T-cell (primary cell): Measurements from ENCODE around the gene TMEM243. TPM values are rescaled to one million over a fixed set of nuclear protein-coding genes. Genes with fewer than 3 reads are reported as not detected.
"Not testable (repeated sequence)": the region's sequence is repeated elsewhere in the genome, so short reads cannot be mapped to it uniquely, and the experiment has no call there.

Experiments used
- ATAC-seq, 4 experiments: fragments of 200-7000 bp in 3 of 4; fragments of 150-1000 bp in 1 of 4; cut with Tn5 transposase; replicated peaks in 1 of 4; 1 replicate in 3 of 4; 2 replicates in 1 of 4; pipeline ENCODE4 v1.10.0; 2021; ENCODE audit warnings: moderate library complexity in 3 of 4, mild to moderate bottlenecking in 2 of 4, moderate number of reproducible peaks in 1 of 4
- CTCF ChIA-PET, 2 donors: fragments of 300-600 bp; sonication (Branson Sonifier 250); formaldehyde crosslinking; loops; one replicate each; lab custom pipeline; 2022; ENCODE audit warnings: antibody characterized with exemption in 2 of 2; lab: Charles Lee
- POLR2A ChIA-PET, 2 donors: fragments of 300-600 bp; sonication (Branson Sonifier 250); formaldehyde crosslinking; loops; one replicate each; lab custom pipeline; 2022; ENCODE audit warnings: antibody characterized with exemption in 2 of 2; lab: Charles Lee
- DNase-seq, 35 experiments: peaks; one replicate each; pipeline versions ENCODE4 v3.0.0 to v3.0.0-alpha.2; 2013 to 2023
- H3K27ac ChIP-seq: one replicate; pipeline ENCODE4 v1.5.1; 2013; ENCODE audit warnings: low read length
- H3K27me3 ChIP-seq, 2 experiments: replicated peaks in 1 of 2; 1 replicate in 1 of 2; 2 replicates in 1 of 2; pipeline versions ENCODE4 v1.6.1 to v1.7.0; 2013; ENCODE audit warnings: low read length in 1 of 2, mixed read lengths in 1 of 2; ENCODE audit not compliant: control insufficient read depth in 2 of 2, insufficient read depth in 2 of 2; ENCODE audit errors: extremely low read depth in 1 of 2
- H3K36me3 ChIP-seq, 2 donors: 1 replicate in 1 of 2; 2 replicates in 1 of 2; pipeline versions ENCODE4 v1.6.1 to v1.7.0; 2013; ENCODE audit warnings: low read length in 1 of 2; ENCODE audit not compliant: control insufficient read depth in 2 of 2, insufficient read depth in 1 of 2; ENCODE audit errors: extremely low read depth in 1 of 2
- H3K4me1 ChIP-seq, 2 experiments: 1 replicate in 1 of 2; 2 replicates in 1 of 2; pipeline versions ENCODE4 v1.6.1 to v1.7.0; 2013; ENCODE audit warnings: low read length in 2 of 2, mixed read lengths in 1 of 2; ENCODE audit not compliant: insufficient read depth in 2 of 2, control insufficient read depth in 1 of 2; ENCODE audit errors: extremely low read depth in 1 of 2
- H3K4me3 ChIP-seq, 2 donors: 1 replicate in 1 of 2; 2 replicates in 1 of 2; pipeline versions ENCODE4 v1.5.1 to v1.7.0; 2013; ENCODE audit warnings: mild to moderate bottlenecking in 2 of 2, low read length in 1 of 2, moderate library complexity in 1 of 2; ENCODE audit not compliant: control insufficient read depth in 1 of 2; ENCODE audit errors: extremely low read depth in 1 of 2
- H3K9me3 ChIP-seq: 2 replicates; pipeline ENCODE4 v1.7.0; 2013
- H3K27ac Mint-ChIP-seq, 2 donors: one replicate each; pipeline ENCODE4 v1.8.0; 2020 to 2021; ENCODE audit warnings: mild to moderate bottlenecking in 2 of 2, mixed read lengths in 2 of 2
- H3K27me3 Mint-ChIP-seq, 2 donors: one replicate each; pipeline ENCODE4 v1.8.0; 2021 to 2022; ENCODE audit warnings: mixed read lengths in 2 of 2
- H3K36me3 Mint-ChIP-seq: one replicate; pipeline ENCODE4 v1.8.0; 2021; ENCODE audit warnings: mixed read lengths
- H3K4me1 Mint-ChIP-seq, 3 donors: one replicate each; pipeline ENCODE4 v1.8.0; 2020 to 2022; ENCODE audit warnings: mixed read lengths in 3 of 3, mild to moderate bottlenecking in 1 of 3
- H3K4me3 Mint-ChIP-seq, 3 donors: one replicate each; pipeline ENCODE4 v1.8.0; 2020 to 2022; ENCODE audit warnings: mild to moderate bottlenecking in 3 of 3, mixed read lengths in 3 of 3, moderate library complexity in 3 of 3
- H3K9me3 Mint-ChIP-seq, 3 donors: one replicate each; pipeline ENCODE4 v1.8.0; 2020 to 2022; ENCODE audit warnings: mixed read lengths in 3 of 3
- WGBS: methylation state at CpG from one replicate; pipeline ENCODE4 v1.1.5; 2013; ENCODE audit warnings: missing lambda C conversion rate; ENCODE audit not compliant: insufficient coverage; 5-methylcytosine and 5-hydroxymethylcytosine counted together
- total RNA-seq, 35 experiments: library from RNA in 6 of 35; stranded (reverse) in 6 of 35; fragments of 120-200 nt in 1 of 35; gene quantifications; one replicate each; pipeline versions ENCODE4 v1.2.1 to v1.2.4 and lab custom pipeline; 2013 to 2026

TMEM243 gene
- total RNA-seq, 5 donors from 2014 or later (not counting 1 experiment from before 2014, with no cell fraction given), result 95.2 to 170 (median 108) TPM

DNA sequence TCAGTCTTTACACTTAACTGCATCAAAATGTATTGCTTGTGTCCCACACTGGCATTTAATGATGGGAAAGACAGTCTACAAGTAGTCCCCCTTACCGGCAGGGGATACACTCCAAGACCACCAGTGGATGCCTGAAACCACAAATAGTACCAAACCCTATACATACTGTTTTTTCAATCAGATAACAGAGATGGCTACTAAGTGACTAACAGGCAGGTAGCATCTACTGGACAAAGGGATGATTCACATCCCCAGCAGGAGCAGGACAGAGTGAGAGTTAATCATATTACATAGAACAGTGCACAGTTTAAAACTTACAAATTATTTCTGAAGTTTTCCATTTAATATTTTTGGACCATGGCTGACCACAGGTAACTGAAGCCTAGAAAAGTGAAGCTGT lies 13.2 kb downstream of the TMEM243 start:
- peaks cover 9 to 23% (median 19%) of the 10 kb centered on the region in 3 donors for H3K9me3 Mint-ChIP-seq
- CTCF ChIA-PET, result no interaction called here
- Histone ChIP-seq H3K27me3 (no peaks in the 10 kb centered on the region), H3K4me1 (peaks cover 4 to 45% of the 10 kb centered on the region in 2 experiments), H3K36me3 (peaks cover 13 to 25% of the 10 kb centered on the region in 2 donors), H3K4me3 (no peak overlapping the region), H3K9me3 (peaks cover 6% of the 10 kb centered on the region), H3K27ac (no peak overlapping the region)
- peak overlapping the region; percentile 16 to 17 for H3K27ac Mint-ChIP-seq
- peaks cover 67% of the 10 kb centered on the region for H3K36me3 Mint-ChIP-seq
- ATAC-seq (no peak), DNase-seq (no peak)
- peaks cover 69 to 73% (median 73%) of the 10 kb centered on the region in 3 donors for H3K4me1 Mint-ChIP-seq
- no CpG with 5 or more reads among the region's 1 CpG for WGBS
- H3K4me3 Mint-ChIP-seq, result no peak overlapping the region
- POLR2A ChIA-PET, result no interaction called here
- H3K27me3 Mint-ChIP-seq, result no peaks in the 10 kb centered on the region

DNA sequence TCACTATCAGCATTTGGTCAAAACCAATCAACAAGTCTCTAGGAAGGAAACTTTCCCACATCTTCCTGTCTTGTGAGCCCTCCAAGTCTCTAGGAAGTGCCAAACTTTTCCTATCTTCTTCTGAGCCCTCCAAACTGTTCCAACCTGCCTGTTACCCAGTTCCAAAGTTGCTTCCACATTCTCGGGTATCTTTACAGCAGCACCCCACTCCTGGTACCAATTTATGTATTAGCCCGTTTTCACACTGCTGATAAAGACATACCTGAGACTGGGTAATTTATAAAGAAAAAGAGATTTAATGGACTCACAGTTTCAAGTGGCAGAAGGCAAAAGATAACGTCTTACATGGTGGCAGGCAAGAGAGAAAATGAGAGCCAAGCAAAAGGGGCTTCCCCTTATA lies 13.8 kb downstream of the TMEM243 start:
- POLR2A ChIA-PET, DNase-seq, H3K27ac ChIP-seq, CTCF ChIA-PET, H3K27me3 Mint-ChIP-seq, H3K4me3 ChIP-seq, ATAC-seq, H3K9me3 ChIP-seq, H3K27me3 ChIP-seq: not testable (repeated sequence)
- Mint-ChIP-seq H3K4me3 (peak overlapping the region in 1 of 3 donors; percentile 29), H3K36me3 (peaks cover 67% of the 10 kb centered on the region), H3K9me3 (peaks cover 9 to 23% (median 19%) of the 10 kb centered on the region in 3 donors), H3K4me1 (peaks cover 69 to 78% (median 73%) of the 10 kb centered on the region in 3 donors), H3K27ac (peak overlapping the region; percentile 27 to 48)
- Histone ChIP-seq H3K36me3 (peaks cover 13 to 20% of the 10 kb centered on the region in 2 donors), H3K4me1 (peaks cover under 1 to 41% of the 10 kb centered on the region in 2 experiments)
- WGBS, result no CpG with 5 or more reads among the region's 3 CpGs

DNA sequence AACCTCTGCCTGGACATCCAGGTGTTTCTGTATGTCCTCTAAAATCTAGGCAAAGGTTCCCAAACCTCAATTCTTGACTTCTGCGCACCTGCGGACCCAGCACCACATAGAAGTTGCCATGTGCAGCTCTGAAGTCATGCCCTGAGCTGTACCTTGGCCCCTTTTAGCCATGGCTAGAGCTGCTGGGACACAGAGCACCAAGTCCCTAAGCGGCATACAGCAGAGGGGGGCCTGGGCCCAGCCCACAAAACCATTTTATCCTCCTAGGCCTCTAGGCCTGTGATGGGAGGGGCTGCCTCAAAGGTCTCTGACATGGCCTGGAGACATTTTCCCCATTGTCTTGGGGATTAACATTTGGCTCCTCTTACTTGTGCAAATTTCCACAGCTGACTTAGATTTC lies 14.6 kb downstream of the TMEM243 start:
- Histone ChIP-seq H3K36me3 (peaks cover 13 to 20% of the 10 kb centered on the region in 2 donors), H3K4me3 (peak overlapping the region in 1 of 2 donors; percentile 17), H3K9me3 (peaks cover 6% of the 10 kb centered on the region), H3K27ac (no peak overlapping the region), H3K4me1 (peaks cover 2 to 33% of the 10 kb centered on the region in 2 experiments), H3K27me3 (no peaks in the 10 kb centered on the region)
- H3K36me3 Mint-ChIP-seq, result peaks cover 64% of the 10 kb centered on the region
- 73% methylated on average over 2 of the region's 3 CpGs for WGBS
- ChIA-PET POLR2A (no interaction called here), CTCF (no interaction called here)
- peak overlapping the region in 1 of 2 donors; percentile 11 for H3K27ac Mint-ChIP-seq
- DNase-seq, result no peak
- H3K4me1 Mint-ChIP-seq, result peaks cover 69 to 80% (median 73%) of the 10 kb centered on the region in 3 donors
- peak overlapping the region in 1 of 3 donors; percentile 29 for H3K4me3 Mint-ChIP-seq
- H3K27me3 Mint-ChIP-seq, result no peaks in the 10 kb centered on the region
- no peak for ATAC-seq
- peaks cover 9 to 23% (median 19%) of the 10 kb centered on the region in 3 donors for H3K9me3 Mint-ChIP-seq

DNA sequence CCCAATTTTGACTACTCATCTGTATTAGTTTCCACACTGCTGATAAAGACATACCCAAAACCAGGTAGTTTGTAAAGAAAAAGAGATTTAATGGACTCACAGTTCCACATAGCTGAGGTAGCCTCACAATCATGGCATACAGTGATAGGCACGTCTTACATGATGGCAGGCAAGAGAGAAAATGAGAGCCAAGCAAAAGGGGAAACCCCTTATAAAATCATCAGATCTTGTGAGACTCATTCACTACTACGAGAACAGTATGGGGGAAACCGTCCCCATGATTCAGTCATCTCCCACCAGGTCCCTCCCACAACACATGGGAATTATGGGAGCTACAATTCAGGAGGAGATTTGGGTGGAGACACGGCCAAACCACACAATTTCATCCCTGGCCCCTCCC lies 15.6 kb downstream of the TMEM243 start:
- H3K27ac ChIP-seq, H3K9me3 ChIP-seq, DNase-seq, H3K27me3 Mint-ChIP-seq, H3K4me3 ChIP-seq, H3K27me3 ChIP-seq, CTCF ChIA-PET, ATAC-seq, H3K4me3 Mint-ChIP-seq: not testable (repeated sequence)
- H3K9me3 Mint-ChIP-seq, result peaks cover 9 to 23% (median 19%) of the 10 kb centered on the region in 3 donors
- WGBS, result no CpG with 5 or more reads among the region's 4 CpGs
- H3K36me3 Mint-ChIP-seq, result peaks cover 63% of the 10 kb centered on the region
- Histone ChIP-seq H3K36me3 (peaks cover 13 to 22% of the 10 kb centered on the region in 2 donors), H3K4me1 (peaks cover 2 to 24% of the 10 kb centered on the region in 2 experiments)
- POLR2A ChIA-PET, result interaction anchor here (0.9 to 1.3 kb wide), 2 partner anchors 8 to 9 kb away, joined by 3 read pairs; no protein-coding TSS in a partner anchor
- peak overlapping the region; percentile 65 to 66 for H3K27ac Mint-ChIP-seq
- H3K4me1 Mint-ChIP-seq, result peaks cover 70 to 80% (median 74%) of the 10 kb centered on the region in 3 donors

DNA sequence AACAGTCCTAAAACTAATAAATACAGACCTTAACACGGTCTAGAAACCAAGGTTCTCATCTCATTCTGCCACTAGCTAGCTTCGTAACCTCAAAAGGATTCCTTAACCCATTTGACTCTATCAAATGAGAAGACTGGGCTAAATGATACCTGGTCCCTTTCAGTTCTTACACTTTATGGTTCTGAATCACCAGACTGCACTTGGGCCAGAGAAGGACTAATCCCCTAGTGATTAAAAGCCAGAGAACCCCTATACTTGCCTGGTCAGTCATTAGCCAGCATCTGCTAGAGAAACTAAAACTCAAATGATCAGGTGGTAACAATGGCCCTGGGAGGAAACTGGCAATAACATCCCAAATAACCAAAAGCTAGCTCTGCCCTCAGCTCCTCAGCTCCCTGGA lies 16.8 kb downstream of the TMEM243 start:
- Mint-ChIP-seq H3K36me3 (peaks cover 64% of the 10 kb centered on the region), H3K27ac (peak overlapping the region; percentile 72 to 85), H3K4me1 (peaks cover 69 to 76% (median 73%) of the 10 kb centered on the region in 3 donors), H3K9me3 (peaks cover 9 to 23% (median 19%) of the 10 kb centered on the region in 3 donors), H3K27me3 (no peaks in the 10 kb centered on the region), H3K4me3 (peak overlapping the region in 1 of 3 donors; percentile 23)
- Histone ChIP-seq H3K36me3 (peaks cover 13 to 27% of the 10 kb centered on the region in 2 donors), H3K4me1 (peaks cover 2 to 16% of the 10 kb centered on the region in 2 experiments), H3K27me3 (no peaks in the 10 kb centered on the region), H3K27ac (no peak overlapping the region), H3K4me3 (no peak overlapping the region), H3K9me3 (peaks cover 5% of the 10 kb centered on the region)
- DNase-seq (no peak), ATAC-seq (no peak)
- 92% methylated on average over 2 of the region's 2 CpGs for WGBS
- ChIA-PET POLR2A (interaction anchor here (0.7 to 1.5 kb wide), 2 partner anchors 10 to 21 kb away, joined by 4 to 7 read pairs; no protein-coding TSS in a partner anchor), CTCF (interaction anchor here in 1 of 2 donors (0.6 to 1.6 kb wide), 2 partner anchors 15 to 30 kb away, joined by 3 to 4 read pairs; no protein-coding TSS in a partner anchor)

DNA sequence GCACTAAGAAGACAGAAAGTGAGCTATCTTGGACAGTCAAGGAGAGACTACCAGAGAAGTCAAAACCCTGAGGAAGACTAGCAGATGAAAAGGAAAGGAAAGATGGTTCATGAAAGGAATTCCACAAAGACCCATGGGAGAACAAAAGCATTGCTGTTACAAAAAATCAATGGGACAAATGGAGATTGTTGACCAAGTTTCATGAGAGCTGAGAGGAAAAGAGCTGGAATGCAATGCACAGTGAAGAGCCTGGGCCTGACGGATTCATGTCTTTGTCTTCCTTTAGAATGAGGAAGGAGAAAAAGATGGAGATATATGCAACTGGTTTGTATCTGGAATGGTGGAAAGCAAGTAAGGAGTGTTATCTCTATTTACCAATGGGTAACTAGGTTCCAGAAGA lies 17.3 kb downstream of the TMEM243 start:
- no peak for ATAC-seq
- peaks cover 13 to 32% of the 10 kb centered on the region in 2 donors for H3K36me3 ChIP-seq
- H3K27me3 Mint-ChIP-seq, result no peaks in the 10 kb centered on the region
- peaks cover 68 to 75% (median 72%) of the 10 kb centered on the region in 3 donors for H3K4me1 Mint-ChIP-seq
- 88% methylated on average over 1 of the region's 1 CpG for WGBS
- no peak overlapping the region for H3K4me3 ChIP-seq
- CTCF ChIA-PET, result interaction anchor here in 1 of 2 donors (0.6 to 1.6 kb wide), 2 partner anchors 15 to 29 kb away, joined by 3 to 4 read pairs; no protein-coding TSS in a partner anchor
- DNase-seq, result no peak
- peaks cover 5% of the 10 kb centered on the region for H3K9me3 ChIP-seq
- no peaks in the 10 kb centered on the region for H3K27me3 ChIP-seq
- peak overlapping the region; percentile 72 to 85 for H3K27ac Mint-ChIP-seq
- POLR2A ChIA-PET, result interaction anchor here (0.6 to 1.5 kb wide), 4 partner anchors 10 to 15 kb away, joined by 3 to 5 read pairs (median 4); no protein-coding TSS in a partner anchor
- H3K36me3 Mint-ChIP-seq, result peaks cover 65% of the 10 kb centered on the region
- peak overlapping the region; percentile 21 for H3K27ac ChIP-seq
- peak overlapping the region in 1 of 3 donors; percentile 23 for H3K4me3 Mint-ChIP-seq
- H3K4me1 ChIP-seq, result peaks cover 2 to 16% of the 10 kb centered on the region in 2 experiments
- H3K9me3 Mint-ChIP-seq, result peaks cover 9 to 23% (median 19%) of the 10 kb centered on the region in 3 donors
